GM21526 (cell line): Measurements from ENCODE around the gene ZNF358.

Source experiments
- ATAC-seq: cut with Tn5 transposase; IDR thresholded peaks from one replicate; pipeline ENCODE4 v1.9.1; 2021; ENCODE audit warnings: moderate library complexity; ENCODE audit not compliant: unreplicated experiment, low FRiP score

Gene ZNF358

DNA sequence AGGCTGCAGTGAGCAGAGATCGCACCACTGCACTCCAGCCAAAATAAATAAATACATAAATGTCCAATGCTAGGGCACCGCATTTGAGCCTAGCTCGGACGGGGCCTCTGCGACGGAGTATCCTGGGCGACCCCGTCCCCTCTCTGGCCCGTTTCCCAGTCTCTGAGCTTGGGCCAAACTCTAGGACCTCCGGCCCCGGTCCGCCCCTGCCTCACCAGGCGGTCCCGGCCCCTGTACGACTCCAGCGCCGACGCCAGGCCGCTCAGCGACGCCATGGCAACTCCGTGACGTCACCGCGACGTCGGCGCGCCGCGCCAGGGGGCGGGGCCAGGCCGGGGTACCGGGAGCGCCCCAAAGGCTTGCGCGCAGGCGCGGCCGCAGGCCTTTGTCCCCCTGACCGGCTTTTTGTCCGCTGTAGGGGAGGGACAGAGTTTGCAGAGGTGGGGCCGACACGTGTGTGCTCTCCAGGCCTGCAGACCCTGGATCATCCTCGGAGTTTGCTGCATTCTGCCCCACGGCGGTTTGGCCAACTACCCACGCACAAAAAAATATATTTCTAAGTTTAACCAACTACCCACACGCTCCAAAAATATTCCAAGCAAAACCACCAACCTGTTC, 27.1 kb upstream of the ZNF358 start, which contains the start of gene PEX11G:
Gene PEX11G (minus strand): TSS at position 300 of the 618 bp plus-strand sequence. CDS start 25 bp downstream, at position 275.
- ATAC-seq, result peak; percentile 65

DNA sequence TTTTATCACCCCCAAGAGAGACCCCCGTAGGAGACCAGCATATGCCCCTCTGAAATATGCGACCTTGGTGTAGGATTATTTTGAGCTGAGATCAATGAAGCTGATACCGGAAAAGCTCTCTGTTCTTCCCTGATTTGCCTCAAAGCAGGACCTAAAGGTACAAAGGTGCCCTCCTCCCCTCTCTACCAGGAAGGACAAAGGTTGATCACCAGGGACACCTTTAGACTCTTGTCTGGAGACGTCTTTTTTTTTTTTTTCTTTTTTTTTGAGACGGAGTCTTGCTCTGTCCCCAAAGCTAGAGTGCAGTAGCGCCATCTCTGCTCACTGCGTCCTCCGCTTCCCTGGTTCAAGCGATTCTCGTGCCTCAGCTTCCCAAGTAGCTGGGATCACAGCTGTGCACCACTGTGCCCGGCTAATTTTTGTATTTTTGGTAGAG, 26.3 kb upstream of the ZNF358 start:
- ATAC-seq, result no peak

DNA sequence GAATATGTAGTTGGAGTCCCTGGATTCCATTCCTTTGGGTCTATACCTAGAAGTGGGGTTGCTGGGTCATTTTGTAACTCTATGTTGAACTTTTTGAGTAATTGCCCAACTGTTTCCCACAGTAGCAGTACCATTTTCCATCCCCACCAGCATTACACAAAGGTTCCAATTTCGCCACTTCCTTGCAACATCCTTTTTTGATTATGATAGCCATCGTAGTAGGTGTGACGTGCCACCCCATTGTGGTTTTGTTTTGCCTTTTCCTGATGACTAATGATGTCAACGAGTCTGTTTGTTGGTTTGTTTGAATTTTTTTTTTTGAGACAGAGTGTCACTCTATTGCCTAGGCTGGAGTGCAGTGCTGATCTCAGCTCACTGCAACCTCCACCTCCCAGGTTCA, 23.8 kb upstream of the ZNF358 start:
- ATAC-seq, result no peak

DNA sequence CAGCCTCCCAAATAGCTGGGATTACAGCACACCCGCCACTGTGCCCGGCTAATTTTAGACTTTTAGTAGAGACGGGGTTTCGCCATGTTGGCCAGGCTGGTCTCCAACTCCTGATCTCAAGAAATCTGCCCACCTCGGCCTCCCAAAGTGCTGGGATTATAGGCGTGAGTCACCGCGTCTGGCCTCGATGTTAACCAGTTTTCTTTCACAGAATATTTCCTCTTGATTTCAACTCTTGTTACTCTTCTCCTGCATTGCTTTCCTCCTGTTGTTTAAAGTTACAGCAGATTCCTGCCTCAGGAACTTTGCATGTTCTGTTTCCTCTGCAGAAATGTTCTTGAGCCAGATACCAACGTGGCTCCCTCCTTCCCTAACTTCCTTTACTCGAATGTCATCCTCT, 23.3 kb upstream of the ZNF358 start:
- ATAC-seq, result no peak

DNA sequence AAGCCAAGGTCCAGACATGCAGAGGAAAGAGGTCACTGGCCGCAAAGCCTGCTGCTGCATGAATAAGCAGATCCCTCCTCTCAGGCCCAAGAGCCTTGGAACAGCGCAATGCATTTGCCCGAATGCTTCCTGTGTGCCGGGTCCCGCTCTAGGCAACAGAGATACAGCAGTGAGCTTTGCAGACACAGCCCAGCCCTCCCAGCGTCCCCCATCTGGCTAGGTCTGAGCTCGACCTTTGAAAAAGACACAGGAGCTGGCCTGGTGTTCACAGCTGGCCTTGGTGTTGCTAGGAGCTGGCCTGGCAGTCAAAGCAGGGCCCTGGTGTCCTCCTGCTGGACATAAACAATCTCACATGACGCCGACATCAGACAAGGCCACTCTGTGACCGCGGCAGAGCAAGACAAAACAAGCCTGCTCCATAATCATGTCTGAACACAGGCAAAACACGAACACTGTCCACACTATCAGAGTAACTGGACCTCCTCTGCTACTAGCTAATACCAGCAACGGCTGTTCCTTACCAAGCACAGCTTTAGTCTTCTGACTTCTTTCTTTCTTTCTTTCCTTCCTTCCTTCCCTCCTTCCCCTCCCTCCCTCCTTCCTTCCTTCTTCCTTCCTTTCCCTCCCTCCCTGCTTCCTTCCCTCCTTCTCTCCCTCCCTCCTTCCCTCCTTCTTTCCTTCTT, 21.3 kb upstream of the ZNF358 start:
- no peak for ATAC-seq

DNA sequence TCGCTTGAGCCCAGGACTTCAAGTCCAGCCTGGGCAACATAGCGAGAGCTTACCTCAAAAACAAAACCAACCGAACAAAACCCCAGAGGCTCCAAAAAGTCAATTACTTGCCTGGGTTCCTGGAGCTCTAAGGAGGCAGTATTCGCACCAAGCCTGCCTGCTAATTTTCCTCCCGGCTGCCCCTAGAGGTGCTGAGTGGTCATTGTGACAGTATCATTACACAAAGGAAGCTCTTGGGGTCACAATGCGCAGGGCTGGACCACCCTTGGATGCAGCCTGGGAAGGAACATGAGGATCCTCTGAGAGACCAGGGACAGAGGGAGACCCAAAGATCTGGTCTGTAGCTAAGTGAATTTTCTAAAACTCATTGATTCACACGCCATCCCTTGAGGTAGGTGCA, 18.6 kb upstream of the ZNF358 start:
- ATAC-seq, result no peak

DNA sequence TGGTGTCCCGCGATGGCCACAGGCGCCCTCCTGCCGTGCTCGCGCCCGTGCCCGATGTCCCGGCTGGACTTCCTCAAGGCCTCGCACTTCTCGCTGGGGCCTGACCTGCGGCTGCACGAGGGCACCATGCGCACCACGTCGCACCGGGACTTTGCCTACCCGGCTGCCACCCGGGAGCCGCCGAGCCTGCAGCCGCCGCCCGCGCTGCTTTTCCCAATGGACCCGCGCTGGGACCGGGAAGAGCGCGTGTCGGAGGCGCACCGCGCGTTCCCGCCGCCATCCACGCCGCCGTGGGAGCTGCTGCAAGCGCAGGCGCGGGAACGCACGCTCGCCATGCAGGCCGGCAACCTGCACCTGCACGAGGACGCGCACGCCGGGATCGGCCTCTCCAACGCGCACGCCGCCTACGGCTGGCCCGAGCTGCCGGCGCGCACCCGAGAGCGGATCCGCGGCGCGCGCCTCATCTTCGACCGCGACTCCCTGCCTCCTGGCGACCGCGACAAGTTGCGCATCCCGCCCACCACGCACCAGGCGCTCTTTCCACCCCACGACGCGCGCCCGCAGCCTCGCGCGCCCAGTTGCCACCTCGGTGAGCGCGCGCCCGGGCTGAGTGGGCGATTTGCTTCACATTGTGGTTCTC, 15.0 kb upstream of the ZNF358 start:
- no peak for ATAC-seq

DNA sequence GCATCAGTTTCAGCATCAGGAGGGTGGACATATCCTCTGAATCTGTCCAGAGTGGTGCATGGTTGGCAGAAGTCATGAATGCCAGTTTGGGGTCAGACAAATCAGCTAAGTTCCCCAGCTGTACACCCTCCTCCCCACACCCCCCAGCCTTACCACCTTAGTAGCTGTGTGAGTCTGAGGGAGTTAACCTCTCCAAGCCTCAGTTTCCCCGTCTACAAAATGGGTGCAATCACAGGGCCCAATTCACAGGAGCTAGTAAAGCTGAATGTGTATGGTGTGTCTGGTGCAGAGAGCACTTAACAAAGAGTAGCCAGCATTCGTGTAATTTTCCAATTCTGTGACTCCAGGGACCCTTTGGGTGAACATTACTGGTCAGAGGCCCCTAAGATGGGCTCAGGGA, 13.4 kb upstream of the ZNF358 start:
- ATAC-seq, result no peak

DNA sequence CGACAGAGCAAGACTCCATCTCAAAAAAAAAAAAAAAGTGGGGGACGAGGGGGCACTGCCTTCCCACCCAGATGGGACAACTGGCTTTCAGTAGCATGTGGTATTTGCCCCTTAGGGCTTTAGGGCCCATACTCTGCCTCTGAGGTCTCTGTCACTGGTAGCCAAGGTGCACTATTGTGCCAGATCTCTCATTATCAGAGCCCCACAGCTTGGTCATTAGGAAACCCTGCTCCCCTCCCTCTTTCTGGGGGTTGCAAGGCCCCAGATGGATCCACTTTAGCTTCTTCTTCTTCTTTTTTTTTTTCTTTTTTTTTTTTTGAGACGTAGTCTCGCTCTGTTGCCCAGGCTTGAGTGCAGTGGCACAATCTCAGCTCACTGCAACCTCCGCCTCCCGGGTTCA, 11.2 kb upstream of the ZNF358 start:
- no peak for ATAC-seq

DNA sequence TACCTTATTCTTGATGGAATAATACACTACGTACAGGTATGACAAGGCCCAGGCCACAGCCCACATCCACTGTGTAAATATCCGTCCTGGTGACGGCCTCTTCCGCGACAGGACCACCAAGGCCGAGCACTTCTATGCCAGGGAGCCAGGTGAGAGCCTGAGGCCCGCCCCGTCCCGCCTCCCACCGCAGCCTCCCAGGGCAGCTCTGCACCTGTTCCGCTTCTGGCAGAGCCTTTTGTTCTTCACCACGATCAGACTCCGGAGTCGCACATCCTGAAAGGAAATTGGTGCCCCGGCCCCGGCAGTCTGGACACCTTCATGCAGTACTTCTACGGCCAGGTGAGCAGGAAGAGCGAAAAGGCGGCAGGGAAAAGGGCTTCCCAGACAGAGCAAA, 10.6 kb upstream of the ZNF358 start:
- no peak for ATAC-seq

DNA sequence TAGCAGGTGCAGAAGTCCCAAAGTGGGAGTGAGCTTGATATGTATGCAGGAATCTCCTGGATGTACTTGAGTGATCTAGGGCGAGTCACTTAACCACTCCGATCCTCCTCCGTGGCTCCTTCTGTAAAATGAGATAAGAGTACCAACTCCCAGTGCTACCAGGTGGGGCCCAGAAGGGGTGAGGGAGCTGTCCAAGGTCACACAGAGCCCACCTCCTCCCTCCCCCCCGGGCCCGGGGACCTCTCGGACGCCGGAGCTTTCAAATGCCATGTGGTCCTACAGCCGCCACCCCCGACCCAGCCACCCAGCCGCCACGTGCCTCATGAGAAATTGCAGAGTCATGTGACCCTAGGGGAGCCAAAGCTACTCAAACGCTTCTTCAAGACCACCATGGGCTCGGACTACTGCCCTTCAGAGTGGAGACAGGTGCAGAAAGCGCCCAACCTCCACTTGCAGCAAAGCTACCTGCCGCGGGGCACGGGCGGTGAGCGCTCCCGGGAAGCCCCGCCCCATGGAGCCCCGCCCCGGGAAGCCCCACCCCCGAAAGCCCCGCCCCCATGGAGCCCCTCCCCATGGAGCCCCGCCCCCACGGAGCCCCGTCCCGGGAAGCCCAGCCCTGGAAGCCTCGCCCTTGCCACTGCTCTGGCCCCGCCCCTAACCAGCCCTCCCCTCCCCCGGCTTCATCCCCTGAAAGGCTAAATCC, 10.1 kb upstream of the ZNF358 start:
- no peak for ATAC-seq

DNA sequence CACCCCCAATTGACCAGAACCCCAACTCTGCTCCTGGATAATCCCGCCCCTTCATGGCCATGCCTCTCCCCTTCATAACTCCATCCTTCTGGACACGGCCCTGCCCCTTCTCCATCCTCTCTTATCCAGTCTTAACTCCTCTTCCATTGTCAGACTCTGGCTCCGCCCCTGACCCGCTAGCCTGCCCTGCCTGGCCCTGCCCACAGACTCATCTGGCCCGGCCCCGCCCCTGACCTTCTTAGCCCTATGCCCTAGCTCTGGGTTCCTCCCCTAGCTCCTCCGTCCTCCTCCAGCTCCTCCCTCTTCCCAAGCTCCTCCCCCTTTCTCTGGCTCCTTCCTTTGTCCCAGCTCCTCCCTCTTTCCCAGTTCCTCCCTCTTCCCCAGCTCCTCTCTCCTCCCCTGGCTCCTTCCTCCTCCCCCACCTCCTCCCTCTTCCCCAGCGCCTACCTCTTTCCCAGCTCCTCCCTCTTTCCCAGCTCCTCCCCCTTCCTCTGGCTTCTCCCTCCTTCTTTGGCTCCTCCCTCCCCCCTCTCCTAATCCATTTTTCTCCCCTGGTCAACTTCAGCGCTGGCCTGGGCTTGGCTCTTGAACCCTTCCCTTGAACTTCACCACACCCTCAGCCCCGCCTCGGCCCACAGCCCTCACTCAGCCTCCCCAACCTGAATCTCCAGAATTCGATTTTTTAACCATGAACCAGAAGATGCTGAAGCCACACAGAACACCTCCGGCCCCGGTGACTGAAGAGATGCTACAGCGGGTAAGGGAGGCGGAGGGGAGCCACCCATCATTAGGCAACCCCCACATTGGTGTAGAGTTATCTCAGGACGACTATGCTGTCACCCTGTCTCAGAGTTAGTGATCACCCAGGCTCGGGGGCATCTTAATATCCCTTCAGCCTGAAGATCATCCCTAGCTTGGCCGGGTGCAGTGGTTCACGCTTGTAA, 9.2 kb upstream of the ZNF358 start:
- no peak for ATAC-seq

DNA sequence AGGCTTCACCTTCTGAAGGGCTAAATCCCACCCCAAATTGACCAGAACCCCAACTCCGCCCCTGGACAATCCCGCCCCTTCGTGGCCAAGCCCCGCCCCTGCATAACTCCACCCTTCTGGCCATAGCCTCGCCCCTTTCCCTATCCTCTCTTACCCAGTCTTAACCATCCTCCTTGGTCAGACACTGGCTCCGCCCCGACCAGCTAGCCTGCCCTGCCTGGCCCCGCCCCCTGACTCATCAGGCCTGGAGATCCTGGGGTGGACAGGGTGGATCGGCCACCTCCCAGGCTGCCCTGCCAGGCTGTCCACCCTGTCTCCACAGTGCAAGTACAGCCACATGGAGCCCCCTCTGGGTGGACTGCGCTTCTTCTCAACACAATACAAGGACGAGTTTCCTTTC, 8.0 kb upstream of the ZNF358 start:
- ATAC-seq, result no peak

DNA sequence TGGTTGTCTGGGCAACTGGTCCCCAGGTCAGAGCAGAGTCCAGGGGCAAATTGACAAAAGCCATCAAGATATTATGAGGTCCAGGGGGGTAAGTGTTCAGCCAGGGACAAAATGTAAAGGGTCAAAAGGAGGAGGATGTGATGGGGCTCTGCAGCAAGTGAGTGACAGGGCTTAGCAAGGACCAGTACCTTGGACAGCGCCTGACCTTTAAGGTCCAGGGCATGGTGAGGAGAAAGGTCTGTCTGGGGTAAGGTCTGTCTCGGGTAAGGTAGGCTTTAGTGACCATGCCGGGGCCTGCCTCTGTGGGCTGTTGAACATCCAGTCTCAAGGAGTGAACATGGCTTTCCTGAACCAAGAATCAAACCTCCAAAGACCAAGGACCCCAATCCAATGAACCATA, 6.3 kb upstream of the ZNF358 start:
- no peak for ATAC-seq

DNA sequence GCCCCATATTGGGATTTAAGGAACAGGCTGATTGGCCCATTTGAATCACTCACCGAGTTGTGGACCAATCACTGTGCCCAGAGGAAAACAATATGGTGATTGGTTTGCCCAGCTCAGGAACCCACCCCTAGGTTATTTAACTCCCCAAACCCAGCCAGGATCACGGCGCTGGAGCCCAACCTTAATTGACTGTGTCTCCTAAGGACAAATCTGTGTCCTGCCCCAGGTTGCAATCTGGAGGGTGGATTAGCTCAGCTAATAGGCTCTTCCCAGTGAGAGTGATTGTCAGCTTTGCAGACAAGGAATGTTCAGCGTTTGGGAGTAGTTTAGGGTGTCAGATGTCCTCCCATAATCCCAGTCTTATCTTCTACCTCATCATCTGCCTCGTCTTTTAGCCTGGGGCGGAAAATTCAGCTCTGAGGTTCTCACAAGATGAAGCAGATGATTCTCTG, 3.5 kb upstream of the ZNF358 start:
- ATAC-seq, result no peak

DNA sequence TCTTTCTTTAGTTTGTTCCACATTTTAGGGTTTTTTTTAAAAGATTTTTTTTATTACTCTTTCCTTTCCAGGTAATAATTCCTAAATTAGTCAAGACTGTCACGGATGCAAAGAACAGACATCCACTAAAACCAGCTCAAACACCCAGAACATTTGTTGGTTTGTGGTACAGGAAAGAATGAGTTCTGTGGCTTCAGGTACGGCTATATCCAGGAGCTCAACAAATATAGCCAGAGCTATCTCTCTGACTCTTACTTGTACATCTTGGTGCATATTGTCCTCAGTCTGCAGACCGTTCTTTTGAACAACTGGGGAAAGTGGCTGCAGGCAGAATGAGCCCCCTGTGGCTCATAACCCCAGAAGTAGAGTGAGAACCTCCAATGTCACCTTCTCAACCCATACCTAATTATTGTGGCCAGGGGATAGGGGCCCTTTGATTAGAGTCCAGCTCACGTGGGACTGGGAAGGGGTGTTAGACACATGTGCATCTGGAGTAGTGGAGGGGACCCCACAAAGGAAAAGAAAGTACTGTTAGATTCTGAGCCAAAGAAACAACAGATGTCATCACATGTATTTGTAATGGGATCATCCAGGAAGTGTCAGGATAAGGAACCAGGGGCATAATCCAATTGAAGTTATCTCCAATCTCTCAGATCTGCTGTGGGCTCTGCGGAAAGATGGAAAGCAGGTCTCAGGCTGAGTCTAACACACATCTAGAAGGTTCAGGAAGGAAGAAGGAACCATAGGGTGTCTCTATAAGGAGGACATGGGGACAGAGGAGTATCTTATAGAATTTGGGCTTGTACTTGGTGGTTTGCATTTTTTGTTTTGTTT, 1.9 kb upstream of the ZNF358 start:
- ATAC-seq, result no peak

DNA sequence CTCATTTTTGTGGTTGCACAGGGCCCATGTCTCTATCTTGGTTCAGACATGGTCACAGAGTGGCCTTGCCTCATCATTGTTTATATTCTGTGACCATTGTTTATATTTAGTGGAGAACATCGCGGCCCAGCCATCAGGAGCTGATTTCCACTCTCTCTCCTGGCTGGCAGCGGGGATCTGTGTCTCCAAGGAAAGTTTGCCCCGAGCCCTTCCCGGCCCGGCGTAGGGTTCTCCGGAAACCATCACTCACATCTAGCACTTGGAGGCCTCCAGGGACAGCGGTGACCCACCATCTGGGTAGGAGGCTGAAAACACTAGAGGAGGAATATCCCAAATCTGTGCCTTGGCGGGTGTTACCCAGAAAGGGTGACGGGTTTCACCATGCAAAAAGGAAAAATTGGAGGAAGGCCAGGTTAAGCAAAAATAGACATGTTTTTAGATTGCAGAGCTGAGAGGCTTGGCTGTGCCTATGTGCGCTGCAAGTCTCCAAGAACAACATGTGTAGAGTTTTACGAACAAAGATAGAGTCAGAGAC, 726 bp upstream of the ZNF358 start:
- no peak for ATAC-seq

DNA sequence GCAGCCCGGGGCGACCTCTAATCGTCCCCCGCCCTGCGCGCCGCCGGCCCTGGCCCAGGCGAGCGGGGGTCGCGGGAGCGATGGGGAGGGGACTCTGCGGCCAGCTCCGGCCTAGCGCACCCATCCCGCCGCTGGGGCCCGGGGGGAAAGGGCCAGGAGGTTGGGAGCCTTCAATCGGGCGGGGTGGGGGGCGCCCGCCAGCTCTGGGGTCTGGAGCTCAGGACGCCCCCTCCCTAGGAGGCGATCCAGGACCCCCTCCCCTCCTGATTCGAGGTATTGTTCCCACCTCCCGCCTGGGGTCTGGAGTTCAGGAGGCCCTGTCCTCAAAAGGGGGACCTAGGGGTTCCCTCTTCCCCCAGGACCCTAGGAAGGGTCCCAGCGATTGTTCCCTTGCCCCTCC, 430 bp downstream of the ZNF358 start:
- no peak for ATAC-seq

DNA sequence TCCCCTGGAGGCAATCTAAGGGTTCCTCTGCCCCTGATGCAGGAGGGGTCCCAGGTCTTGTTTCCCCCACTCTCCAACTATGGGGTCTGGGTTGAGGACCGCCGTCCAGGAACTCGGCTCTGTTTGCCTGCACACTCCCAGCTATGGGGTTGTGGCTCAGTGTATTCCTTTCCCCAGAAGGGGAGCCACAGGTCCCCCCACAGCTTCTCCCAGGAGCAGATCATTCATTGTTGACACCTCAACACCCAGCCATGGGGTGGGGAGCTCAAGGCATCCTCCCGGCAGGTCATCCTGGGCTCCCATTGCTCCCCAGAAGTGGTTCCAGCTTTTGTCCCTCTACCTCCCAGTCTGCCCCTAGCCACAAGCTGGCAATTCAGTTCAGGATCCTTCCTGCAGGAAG, 975 bp downstream of the ZNF358 start:
- no peak for ATAC-seq
